ENCODE measurements around the gene CCDC40. TPM values are rescaled to one million over a fixed set of nuclear protein-coding genes. Genes with fewer than 3 reads are reported as not detected.

Gene CCDC40
- total and polyA plus RNA-seq, 2 of the 13 experiments (the other 11 are each of a cell fraction or from before 2014, with no cell fraction given): 4.1 to 5.5 TPM

DNA sequence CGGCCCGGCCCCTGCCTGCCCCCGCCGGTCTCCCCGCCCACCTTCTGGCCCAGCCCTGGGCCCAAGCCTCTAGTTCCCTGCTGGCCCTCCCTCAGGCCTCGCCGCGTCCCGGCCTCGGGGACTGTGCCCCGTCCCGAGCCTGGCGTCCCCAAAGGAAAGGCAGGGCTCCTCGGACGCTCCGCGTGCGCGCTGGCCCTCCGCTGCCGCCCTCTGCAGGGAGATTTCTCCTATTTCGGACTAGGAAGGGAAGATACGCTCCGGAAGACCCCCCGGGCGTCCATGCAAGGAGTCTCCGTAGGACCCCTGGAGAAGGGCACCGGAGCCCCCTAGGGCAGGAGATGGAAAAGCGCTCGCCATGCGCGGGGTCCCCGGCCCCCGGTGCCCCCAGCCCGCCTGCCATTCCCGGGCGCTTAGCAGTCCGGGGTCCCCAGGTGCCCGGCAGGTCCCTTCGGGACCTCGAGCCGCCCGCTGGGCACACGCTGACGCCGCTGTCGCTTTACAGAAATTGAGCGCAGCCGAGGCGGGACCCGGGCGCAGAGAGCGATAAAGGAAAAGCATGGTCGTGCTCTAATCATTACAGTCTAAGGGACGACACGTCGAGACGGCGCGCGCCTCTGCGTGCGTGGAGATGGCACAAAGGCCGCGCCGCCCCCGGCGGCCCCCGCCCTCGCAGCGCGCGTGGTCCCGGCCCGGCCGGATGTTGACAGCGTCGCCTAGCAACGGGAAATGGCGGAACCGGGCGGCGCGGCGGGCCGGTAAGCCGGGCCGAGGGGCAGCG is at the start of gene CCDC40 (continued):
- TF ChIP-seq HNRNPL (IDR thresholded peaks at IDR 0.05; ENCODE audit: low read depth, low read length) (no peak), LCORL (IDR thresholded peaks at IDR 0.05) (no peak), LCORL (CRISPR knock-in tag; IDR thresholded peaks at IDR 0.05) (no peak), MLLT10 (CRISPR knock-in tag; IDR thresholded peaks at IDR 0.05) (no peak), HOXD1 (CRISPR knock-in tag; IDR thresholded peaks at IDR 0.05) (peak; percentile 53), KDM3A (CRISPR knock-in tag; IDR thresholded peaks at IDR 0.05; ENCODE audit: low read depth) (peak; percentile 10; the same call in 1 of the 2 replicates), SNAI1 (CRISPR knock-in tag; IDR thresholded peaks at IDR 0.05; ENCODE audit: borderline replicate concordance) (no peak; the same call in 1 of the 2 replicates), AGO1 (IDR thresholded peaks at IDR 0.05; ENCODE audit: low read depth, low read length, poor library complexity, severe bottlenecking) (no peak), SOX13 (IDR thresholded peaks at IDR 0.05) (peak; percentile 12; the same call in 1 of the 2 replicates), SOX13 (CRISPR knock-in tag; conservative IDR thresholded peaks at IDR 0.05 in 1 of 2, IDR thresholded peaks at IDR 0.05 in 1 of 2) (no peak), ZNF546 (CRISPR knock-in tag; conservative IDR thresholded peaks at IDR 0.05) (no peak), SP2 (CRISPR knock-in tag; IDR thresholded peaks at IDR 0.05) (peak; percentile 54; the same call in 1 of the 2 replicates), FOXP1 (IDR thresholded peaks at IDR 0.05) (no peak), FOXP1 (CRISPR knock-in tag; IDR thresholded peaks at IDR 0.05) (no peak), XBP1 (CRISPR knock-in tag; IDR thresholded peaks at IDR 0.05) (no peak), ZNF138 (CRISPR knock-in tag; IDR thresholded peaks at IDR 0.05; ENCODE audit: low read depth) (0 out of 2 replicates have a peak, but pooled peaks have one; percentile 61)
- TF ChIP-seq, protein P1, sequence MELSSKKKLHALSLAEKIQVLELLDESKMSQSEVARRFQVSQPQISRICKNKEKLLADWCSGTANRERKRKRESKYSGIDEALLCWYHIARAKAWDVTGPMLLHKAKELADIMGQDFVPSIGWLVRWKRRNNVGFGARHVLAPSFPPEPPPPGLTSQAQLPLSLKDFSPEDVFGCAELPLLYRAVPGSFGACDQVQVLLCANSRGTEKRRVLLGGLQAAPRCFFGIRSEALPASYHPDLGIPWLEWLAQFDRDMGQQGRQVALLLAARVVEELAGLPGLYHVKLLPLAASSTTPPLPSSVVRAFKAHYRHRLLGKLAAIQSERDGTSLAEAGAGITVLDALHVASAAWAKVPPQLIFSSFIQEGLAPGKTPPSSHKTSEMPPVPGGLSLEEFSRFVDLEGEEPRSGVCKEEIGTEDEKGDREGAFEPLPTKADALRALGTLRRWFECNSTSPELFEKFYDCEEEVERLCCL (CRISPR knock-in tag; IDR thresholded peaks at IDR 0.05; ENCODE audit: borderline replicate concordance): peak; percentile 32; the same call in 1 of the 2 replicates
- TF ChIP-seq, protein P2, sequence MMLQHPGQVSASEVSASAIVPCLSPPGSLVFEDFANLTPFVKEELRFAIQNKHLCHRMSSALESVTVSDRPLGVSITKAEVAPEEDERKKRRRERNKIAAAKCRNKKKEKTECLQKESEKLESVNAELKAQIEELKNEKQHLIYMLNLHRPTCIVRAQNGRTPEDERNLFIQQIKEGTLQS (CRISPR knock-in tag; IDR thresholded peaks at IDR 0.05): peak; percentile 32; the same call in 1 of the 2 replicates
- TF ChIP-seq, protein P3, sequence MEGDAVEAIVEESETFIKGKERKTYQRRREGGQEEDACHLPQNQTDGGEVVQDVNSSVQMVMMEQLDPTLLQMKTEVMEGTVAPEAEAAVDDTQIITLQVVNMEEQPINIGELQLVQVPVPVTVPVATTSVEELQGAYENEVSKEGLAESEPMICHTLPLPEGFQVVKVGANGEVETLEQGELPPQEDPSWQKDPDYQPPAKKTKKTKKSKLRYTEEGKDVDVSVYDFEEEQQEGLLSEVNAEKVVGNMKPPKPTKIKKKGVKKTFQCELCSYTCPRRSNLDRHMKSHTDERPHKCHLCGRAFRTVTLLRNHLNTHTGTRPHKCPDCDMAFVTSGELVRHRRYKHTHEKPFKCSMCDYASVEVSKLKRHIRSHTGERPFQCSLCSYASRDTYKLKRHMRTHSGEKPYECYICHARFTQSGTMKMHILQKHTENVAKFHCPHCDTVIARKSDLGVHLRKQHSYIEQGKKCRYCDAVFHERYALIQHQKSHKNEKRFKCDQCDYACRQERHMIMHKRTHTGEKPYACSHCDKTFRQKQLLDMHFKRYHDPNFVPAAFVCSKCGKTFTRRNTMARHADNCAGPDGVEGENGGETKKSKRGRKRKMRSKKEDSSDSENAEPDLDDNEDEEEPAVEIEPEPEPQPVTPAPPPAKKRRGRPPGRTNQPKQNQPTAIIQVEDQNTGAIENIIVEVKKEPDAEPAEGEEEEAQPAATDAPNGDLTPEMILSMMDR (CRISPR knock-in tag; IDR thresholded peaks at IDR 0.05): peak; percentile 39
- TF ChIP-seq, protein P4, sequence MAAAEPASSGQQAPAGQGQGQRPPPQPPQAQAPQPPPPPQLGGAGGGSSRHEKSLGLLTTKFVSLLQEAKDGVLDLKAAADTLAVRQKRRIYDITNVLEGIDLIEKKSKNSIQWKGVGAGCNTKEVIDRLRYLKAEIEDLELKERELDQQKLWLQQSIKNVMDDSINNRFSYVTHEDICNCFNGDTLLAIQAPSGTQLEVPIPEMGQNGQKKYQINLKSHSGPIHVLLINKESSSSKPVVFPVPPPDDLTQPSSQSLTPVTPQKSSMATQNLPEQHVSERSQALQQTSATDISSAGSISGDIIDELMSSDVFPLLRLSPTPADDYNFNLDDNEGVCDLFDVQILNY (CRISPR knock-in tag; conservative IDR thresholded peaks at IDR 0.05): peak; percentile 57
- TF ChIP-seq, protein P5, sequence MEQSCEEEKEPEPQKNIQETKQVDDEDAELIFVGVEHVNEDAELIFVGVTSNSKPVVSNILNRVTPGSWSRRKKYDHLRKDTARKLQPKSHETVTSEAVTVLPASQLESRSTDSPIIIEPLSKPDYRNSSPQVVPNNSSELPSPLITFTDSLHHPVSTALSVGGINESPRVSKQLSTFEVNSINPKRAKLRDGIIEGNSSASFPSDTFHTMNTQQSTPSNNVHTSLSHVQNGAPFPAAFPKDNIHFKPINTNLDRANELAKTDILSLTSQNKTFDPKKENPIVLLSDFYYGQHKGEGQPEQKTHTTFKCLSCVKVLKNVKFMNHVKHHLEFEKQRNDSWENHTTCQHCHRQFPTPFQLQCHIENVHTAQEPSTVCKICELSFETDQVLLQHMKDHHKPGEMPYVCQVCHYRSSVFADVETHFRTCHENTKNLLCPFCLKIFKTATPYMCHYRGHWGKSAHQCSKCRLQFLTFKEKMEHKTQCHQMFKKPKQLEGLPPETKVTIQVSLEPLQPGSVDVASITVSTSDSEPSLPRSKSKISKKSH (CRISPR knock-in tag; IDR thresholded peaks at IDR 0.05; ENCODE audit: borderline replicate concordance): no peak
- TF ChIP-seq, protein P6, sequence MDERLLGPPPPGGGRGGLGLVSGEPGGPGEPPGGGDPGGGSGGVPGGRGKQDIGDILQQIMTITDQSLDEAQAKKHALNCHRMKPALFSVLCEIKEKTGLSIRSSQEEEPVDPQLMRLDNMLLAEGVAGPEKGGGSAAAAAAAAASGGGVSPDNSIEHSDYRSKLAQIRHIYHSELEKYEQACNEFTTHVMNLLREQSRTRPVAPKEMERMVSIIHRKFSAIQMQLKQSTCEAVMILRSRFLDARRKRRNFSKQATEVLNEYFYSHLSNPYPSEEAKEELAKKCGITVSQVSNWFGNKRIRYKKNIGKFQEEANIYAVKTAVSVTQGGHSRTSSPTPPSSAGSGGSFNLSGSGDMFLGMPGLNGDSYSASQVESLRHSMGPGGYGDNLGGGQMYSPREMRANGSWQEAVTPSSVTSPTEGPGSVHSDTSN (CRISPR knock-in tag; IDR thresholded peaks at IDR 0.05): no peak
